ENCODE results near the gene CHD3. TPM values are rescaled to one million over a fixed set of nuclear protein-coding genes. Genes with fewer than 3 reads are reported as not detected.

The CHD3 gene
- total and polyA plus RNA-seq, 2 donors (not counting 3 experiments of a cell fraction or from before 2014, with no cell fraction given), result 102 to 185 TPM

- no peak for TF ChIP-seq EZH2 (IDR thresholded peaks at IDR 0.05; ENCODE audit: borderline replicate concordance, low read depth, low read length, severe bottlenecking)
- TF ChIP-seq MAX (IDR thresholded peaks at IDR 0.05; ENCODE audit: insufficient read depth, insufficient read length), result no peak
- TF ChIP-seq POLR2AphosphoS5 (IDR thresholded peaks at IDR 0.05; ENCODE audit: insufficient read depth, low read depth, low read length), result no peak
- no peak for TF ChIP-seq JUN (IDR thresholded peaks at IDR 0.05; ENCODE audit: borderline replicate concordance, insufficient read depth, insufficient read length, low read depth)
- no peak for TF ChIP-seq GATA2 (IDR thresholded peaks at IDR 0.05; ENCODE audit: insufficient read depth, insufficient read length, low read depth, low read length)
- TF ChIP-seq MYC (IDR thresholded peaks at IDR 0.05; ENCODE audit: low read depth, low read length), result no peak
- TF ChIP-seq FOS (IDR thresholded peaks at IDR 0.05; ENCODE audit: borderline replicate concordance, insufficient read depth, low read length), result no peak
- TF ChIP-seq CTCF (IDR thresholded peaks at IDR 0.05; ENCODE audit: extremely low read depth in 1 of 2, insufficient read depth in 1 of 2, low read depth in 1 of 2, low read length in 2 of 2), result no peak
- no peak for TF ChIP-seq POLR2A (IDR thresholded peaks at IDR 0.05; ENCODE audit: low read depth, low read length)
- H3K4me3 ChIP-seq (replicated peaks in 1 of 3; ENCODE audit: insufficient read depth in 1 of 3, low read depth in 1 of 3, low read length in 3 of 3), result peak overlapping the region in 2 of 3 experiments; percentile 14 to 53
- H3K9me1 ChIP-seq (replicated peaks; ENCODE audit: control insufficient read depth, extremely low read depth, insufficient read depth, low read length), result no peaks in the 10 kb centered on the region
- no peaks in the 10 kb centered on the region for H3K27me3 ChIP-seq (ENCODE audit: control insufficient read depth in 2 of 2, insufficient read depth in 2 of 2, low read length in 2 of 2)
- peaks cover 6 to 29% of the 10 kb centered on the region in 2 experiments for H3K36me3 ChIP-seq (ENCODE audit: control insufficient read depth in 2 of 2, extremely low read depth in 1 of 2, insufficient read depth in 2 of 2, low read length in 2 of 2)
- DNase-seq (ENCODE audit: low read depth, low spot score) (no peak), FAIRE-seq (no peak)
- H3K9ac ChIP-seq (replicated peaks; ENCODE audit: extremely low read depth, insufficient read depth, low read length), result peak overlapping the region; percentile 43
- no peaks in the 10 kb centered on the region for H3K9me3 ChIP-seq (replicated peaks; ENCODE audit: control insufficient read depth, insufficient read depth, low read length)
- dilution Hi-C loops (cut with MboI; ENCODE audit: extremely low pct_ligation_motif_present, low sequenced_read_pairs) (no loop called here), intact Hi-C loops (cut with micrococcal nuclease) (loop anchor here (2.0 to 10.0 kb wide), 2 partner anchors 135 to 829 kb away; partner anchors contain the start of gene BCL6B)
- no TSS peak for BruUV-seq (replicated peaks)
- H3K27ac ChIP-seq (ENCODE audit: insufficient read depth, low read depth, low read length), result peak overlapping the region; percentile 35
- no peak overlapping the region for H2AFZ ChIP-seq (ENCODE audit: low read depth, low read length)
- peak overlapping the region; percentile 38 for H3K4me2 ChIP-seq (ENCODE audit: insufficient read depth, low read length)
- peaks cover 34% of the 10 kb centered on the region for H3K4me1 ChIP-seq (ENCODE audit: control insufficient read depth, extremely low read depth, insufficient read depth, low read length)
- ChIA-PET CTCF (interaction anchor here (1.2 kb wide), 1 partner anchor 9 kb away, joined by 3 read pairs; no protein-coding TSS in a partner anchor), POLR2A (no interaction called here)
- H4K20me1 ChIP-seq (replicated peaks; ENCODE audit: control insufficient read depth, extremely low read depth, insufficient read depth, low read length), result no peaks in the 10 kb centered on the region
- H3K79me2 ChIP-seq (ENCODE audit: control insufficient read depth, insufficient read depth, low read length), result peaks cover 2% of the 10 kb centered on the region
Observed at GRCh38 chr17:7854078-7854777, 34.4 kb upstream of the CHD3 start.
